MM.1S (cell line): Measurements from ENCODE around the gene USP44.

Experiments used
- DNase-seq: peaks from one replicate; pipeline ENCODE4 v3.0.0-alpha.2; 2015
- H2AFZ ChIP-seq: fragments of 300-600 bp; sonication (generic); 2 replicates; pipeline ENCODE4 v1.6.0; 2016; ENCODE audit warnings: antibody characterized with exemption, low read length
- H3F3A ChIP-seq: fragments of 300-600 bp; sonication (generic); 2 replicates; pipeline ENCODE4 v1.6.1; 2016; ENCODE audit warnings: mild to moderate bottlenecking, antibody characterized with exemption, low read length, moderate library complexity, mixed read lengths; ENCODE audit not compliant: insufficient read depth
- H3K27ac ChIP-seq: fragments of 300-600 bp; sonication (generic); 2 replicates; pipeline ENCODE4 v1.5.1; 2016; ENCODE audit warnings: mild to moderate bottlenecking, low read length
- H3K27me3 ChIP-seq: fragments of 300-600 bp; sonication (generic); replicated peaks from 2 replicates; pipeline ENCODE4 v1.6.0; 2016; ENCODE audit warnings: low read length; ENCODE audit not compliant: insufficient read depth
- H3K36me3 ChIP-seq: fragments of 300-600 bp; sonication (generic); replicated peaks from 2 replicates; pipeline ENCODE4 v1.6.1; 2016; ENCODE audit warnings: mild to moderate bottlenecking, low read length, mixed read lengths; ENCODE audit not compliant: insufficient read depth
- H3K4me1 ChIP-seq: fragments of 300-600 bp; sonication (generic); 2 replicates; pipeline ENCODE4 v1.6.1; 2016; ENCODE audit warnings: low read length, mixed read lengths
- H3K4me2 ChIP-seq: fragments of 300-600 bp; sonication (generic); 2 replicates; pipeline ENCODE4 v1.6.0; 2016; ENCODE audit warnings: low read depth, low read length
- H3K4me3 ChIP-seq: fragments of 300-600 bp; sonication (generic); 2 replicates; pipeline ENCODE4 v1.5.1; 2016; ENCODE audit warnings: low read length, mixed read lengths
- H3K79me2 ChIP-seq: fragments of 300-600 bp; sonication (generic); 2 replicates; pipeline ENCODE4 v1.6.1; 2016; ENCODE audit warnings: mixed run types, low read length, mixed read lengths
- H3K9ac ChIP-seq: fragments of 300-600 bp; sonication (generic); 2 replicates; pipeline ENCODE4 v1.6.1; 2016; ENCODE audit warnings: low read length, mixed read lengths
- H3K9me2 ChIP-seq: fragments of 300-600 bp; sonication (generic); replicated peaks from 2 replicates; pipeline ENCODE4 v1.6.1; 2016; ENCODE audit warnings: mild to moderate bottlenecking, low read length, mixed read lengths; ENCODE audit not compliant: insufficient read depth
- H3K9me3 ChIP-seq: fragments of 300-600 bp; sonication (generic); replicated peaks from 2 replicates; pipeline ENCODE4 v1.6.1; 2016; ENCODE audit warnings: mild to moderate bottlenecking, low read length, mixed read lengths; ENCODE audit not compliant: insufficient read depth
- H4K20me1 ChIP-seq: fragments of 300-600 bp; sonication (generic); 2 replicates; pipeline ENCODE4 v1.6.1; 2016; ENCODE audit warnings: mild to moderate bottlenecking, low read length, moderate library complexity, mixed read lengths; ENCODE audit not compliant: insufficient read depth
- CTCF ChIP-seq: fragments of 300-600 bp; sonication (generic); IDR thresholded peaks from 2 replicates; pipeline ENCODE4 v1.5.1; 2016; ENCODE audit warnings: antibody characterized with exemption, low read length, mixed read lengths
- EZH2 ChIP-seq: fragments of 300-600 bp; sonication (generic); optimal IDR thresholded peaks from 2 replicates; pipeline ENCODE3; 2017; ENCODE audit warnings: low read depth, mild to moderate bottlenecking, antibody characterized with exemption, low read length, mixed read lengths
- EZH2phosphoT487 ChIP-seq: fragments of 300-600 bp; sonication (generic); IDR thresholded peaks from 2 replicates; pipeline ENCODE4 v1.6.1; 2018; ENCODE audit warnings: antibody characterized with exemption, low read length

Gene USP44

GRCh38 chr12:95505039-95505438, 46.2 kb downstream of the USP44 start:
- no peak overlapping the region for H3K9ac ChIP-seq
- no peak overlapping the region for H3K27ac ChIP-seq
- H3K4me3 ChIP-seq: no peak overlapping the region
- no peak for DNase-seq
- no peaks in the 10 kb centered on the region for H3F3A ChIP-seq
- peaks cover 13% of the 10 kb centered on the region; the same call in 1 of the 2 replicates for H3K36me3 ChIP-seq
- no peak for TF ChIP-seq CTCF
- no peak overlapping the region for H3K4me2 ChIP-seq
- H3K27me3 ChIP-seq: no peaks in the 10 kb centered on the region
- no peaks in the 10 kb centered on the region for H4K20me1 ChIP-seq
- no peaks in the 10 kb centered on the region for H3K4me1 ChIP-seq
- H3K9me2 ChIP-seq: no peaks in the 10 kb centered on the region
- H3K79me2 ChIP-seq: peaks cover 32% of the 10 kb centered on the region
- no peak overlapping the region for H2AFZ ChIP-seq
- H3K9me3 ChIP-seq: no peaks in the 10 kb centered on the region

- no peaks in the 10 kb centered on the region for H3K9me2 ChIP-seq
- no peaks in the 10 kb centered on the region for H4K20me1 ChIP-seq
- H3F3A ChIP-seq: no peaks in the 10 kb centered on the region
- H3K27ac ChIP-seq: no peak overlapping the region
- H3K9ac ChIP-seq: no peak overlapping the region
- H3K9me3 ChIP-seq: no peaks in the 10 kb centered on the region
- H3K4me1 ChIP-seq: no peaks in the 10 kb centered on the region
- H2AFZ ChIP-seq: no peak overlapping the region
- TF ChIP-seq EZH2phosphoT487: no peak
- no peak for TF ChIP-seq CTCF
- TF ChIP-seq EZH2: no peak
- H3K79me2 ChIP-seq: peaks cover 30% of the 10 kb centered on the region
- H3K27me3 ChIP-seq: no peaks in the 10 kb centered on the region
- no peak overlapping the region for H3K4me2 ChIP-seq
- peaks cover 13% of the 10 kb centered on the region; the same call in 1 of the 2 replicates for H3K36me3 ChIP-seq
- no peak overlapping the region for H3K4me3 ChIP-seq
- DNase-seq: no peak
Observed at GRCh38 chr12:95504140-95504539, 47.1 kb downstream of the USP44 start.

DNA sequence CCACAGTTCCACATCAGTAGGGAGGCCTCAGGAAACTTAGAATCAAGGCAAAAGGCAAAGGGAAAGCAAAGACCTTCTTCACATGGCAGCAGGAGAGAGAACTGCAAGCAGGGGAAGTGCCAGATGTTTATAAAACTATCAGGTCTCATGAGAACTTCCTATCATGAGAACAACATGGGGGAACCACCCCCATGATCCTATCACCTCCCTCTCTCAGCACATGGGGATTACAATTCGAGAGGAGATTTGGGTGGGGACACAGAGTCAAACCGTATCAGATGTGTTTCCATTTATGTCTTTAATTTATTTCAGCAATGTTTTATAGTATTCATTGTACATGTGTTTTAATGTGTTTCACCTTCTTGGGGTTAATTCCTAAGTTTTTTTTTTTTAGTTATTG, 51.5 kb downstream of the USP44 start:
- no peaks in the 10 kb centered on the region for H4K20me1 ChIP-seq
- no peak overlapping the region for H3K4me3 ChIP-seq
- no peak overlapping the region for H2AFZ ChIP-seq
- no peak for DNase-seq
- H3K9me3 ChIP-seq: no peaks in the 10 kb centered on the region
- no peak overlapping the region for H3K4me2 ChIP-seq
- peaks cover 13% of the 10 kb centered on the region; the same call in 1 of the 2 replicates for H3K36me3 ChIP-seq
- no peak overlapping the region for H3K27ac ChIP-seq
- TF ChIP-seq EZH2phosphoT487 (no peak), EZH2 (no peak), CTCF (no peak)
- H3K79me2 ChIP-seq: peaks cover 29% of the 10 kb centered on the region
- H3F3A ChIP-seq: no peaks in the 10 kb centered on the region
- no peaks in the 10 kb centered on the region for H3K9me2 ChIP-seq
- no peaks in the 10 kb centered on the region for H3K27me3 ChIP-seq
- H3K4me1 ChIP-seq: no peaks in the 10 kb centered on the region
- H3K9ac ChIP-seq: no peak overlapping the region
